Epidermal melanocyte (primary cell): Measurements from ENCODE around the gene MELTF.

ENCODE experiments used
- DNase-seq: peaks from one replicate; pipeline ENCODE4 v3.0.0; 2011; ENCODE audit warnings: low spot score; ENCODE audit not compliant: insufficient read length

Gene MELTF

DNA sequence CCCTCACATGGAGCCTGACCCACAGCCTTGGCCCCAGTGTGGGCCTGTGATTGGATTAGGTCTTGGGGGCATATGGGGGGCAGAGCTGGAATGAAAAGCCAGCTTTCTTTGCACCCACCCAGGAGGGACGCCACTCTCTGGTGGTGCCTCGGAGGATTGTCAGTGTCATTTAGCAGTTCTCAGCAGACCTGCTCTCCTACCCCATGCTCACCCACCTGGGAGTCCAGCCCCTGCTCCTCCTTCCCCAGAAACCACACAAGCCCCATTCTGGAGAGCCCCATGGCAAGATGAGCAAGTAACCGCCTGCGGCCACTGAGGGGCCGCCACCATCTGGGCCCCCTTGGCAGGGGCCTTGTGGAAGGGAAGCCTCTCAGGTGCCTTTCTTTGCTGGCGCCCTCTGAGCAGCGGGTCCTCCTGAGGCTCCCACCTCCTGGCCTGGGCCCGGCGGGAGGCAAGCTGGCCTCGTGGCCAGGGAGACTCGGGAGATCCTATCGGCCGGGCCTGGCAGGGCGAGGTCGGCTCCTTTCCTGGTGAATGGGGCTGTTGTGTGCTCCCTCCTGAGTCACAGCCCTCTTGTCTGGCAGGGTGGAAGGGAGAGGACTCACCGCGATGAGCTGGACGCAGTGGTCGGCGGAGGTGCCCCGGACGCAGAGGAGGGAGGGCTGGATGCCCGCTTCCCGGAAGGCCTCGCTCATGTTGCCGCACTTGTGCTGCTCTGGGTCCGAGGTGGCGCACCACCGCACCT is 2.3 kb downstream of the MELTF start:
- DNase-seq = no peak

DNA sequence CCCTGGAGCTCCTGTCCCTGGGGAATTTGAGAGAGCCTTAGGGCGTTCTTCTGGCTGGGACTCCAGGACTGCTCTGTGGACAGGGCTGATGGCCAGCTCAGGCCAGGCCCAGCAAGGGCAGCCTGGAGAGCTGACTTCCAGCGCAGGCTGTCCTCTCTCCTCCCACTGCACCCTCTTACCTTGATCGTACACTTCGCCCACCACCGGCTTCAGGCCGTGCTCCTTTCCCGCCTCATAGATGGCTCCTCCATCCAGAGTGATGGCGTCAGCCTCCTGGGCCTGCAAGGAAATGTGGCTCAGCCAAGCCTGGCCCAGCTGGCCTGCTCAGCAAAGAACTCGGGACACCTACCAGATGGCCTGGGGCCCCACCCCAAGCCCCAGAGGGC is 3.1 kb downstream of the MELTF start:
- no peak for DNase-seq

DNA sequence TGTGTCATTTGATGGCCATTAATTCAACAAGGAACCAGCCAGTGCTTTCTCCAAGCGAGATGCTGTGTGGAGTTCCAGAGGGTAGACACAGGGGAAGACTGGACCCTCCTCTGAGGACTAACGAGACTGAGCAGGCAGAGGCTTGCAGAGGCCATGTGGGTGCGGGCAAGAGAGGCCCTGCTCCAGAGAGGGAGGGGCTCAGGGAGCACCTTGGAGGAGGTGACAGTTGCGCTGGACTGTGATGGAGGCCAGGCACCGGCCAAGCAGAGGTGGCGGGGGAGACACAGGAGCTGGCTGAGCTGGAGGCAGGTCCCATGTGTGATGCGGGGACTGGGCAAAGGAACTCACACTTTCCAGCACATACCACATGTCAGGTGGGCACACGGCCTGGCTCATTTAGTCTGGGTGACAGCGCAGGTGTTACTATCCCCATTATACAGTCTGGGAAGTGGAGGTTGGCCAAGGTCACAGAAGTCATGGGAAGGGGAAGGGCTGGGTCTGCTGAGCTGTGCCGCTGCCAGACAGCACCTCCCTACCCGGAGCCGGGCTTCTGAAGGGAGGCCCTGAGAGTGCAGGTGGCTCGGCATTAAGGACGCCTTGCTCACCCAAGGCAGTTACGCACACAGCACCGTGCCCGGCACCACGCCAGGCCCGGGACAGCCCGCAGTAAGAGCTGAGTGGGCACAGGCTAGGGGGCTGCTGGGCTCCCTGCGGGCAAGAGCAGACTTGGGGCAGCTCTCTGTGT is 3.7 kb downstream of the MELTF start:
- no peak for DNase-seq

DNA sequence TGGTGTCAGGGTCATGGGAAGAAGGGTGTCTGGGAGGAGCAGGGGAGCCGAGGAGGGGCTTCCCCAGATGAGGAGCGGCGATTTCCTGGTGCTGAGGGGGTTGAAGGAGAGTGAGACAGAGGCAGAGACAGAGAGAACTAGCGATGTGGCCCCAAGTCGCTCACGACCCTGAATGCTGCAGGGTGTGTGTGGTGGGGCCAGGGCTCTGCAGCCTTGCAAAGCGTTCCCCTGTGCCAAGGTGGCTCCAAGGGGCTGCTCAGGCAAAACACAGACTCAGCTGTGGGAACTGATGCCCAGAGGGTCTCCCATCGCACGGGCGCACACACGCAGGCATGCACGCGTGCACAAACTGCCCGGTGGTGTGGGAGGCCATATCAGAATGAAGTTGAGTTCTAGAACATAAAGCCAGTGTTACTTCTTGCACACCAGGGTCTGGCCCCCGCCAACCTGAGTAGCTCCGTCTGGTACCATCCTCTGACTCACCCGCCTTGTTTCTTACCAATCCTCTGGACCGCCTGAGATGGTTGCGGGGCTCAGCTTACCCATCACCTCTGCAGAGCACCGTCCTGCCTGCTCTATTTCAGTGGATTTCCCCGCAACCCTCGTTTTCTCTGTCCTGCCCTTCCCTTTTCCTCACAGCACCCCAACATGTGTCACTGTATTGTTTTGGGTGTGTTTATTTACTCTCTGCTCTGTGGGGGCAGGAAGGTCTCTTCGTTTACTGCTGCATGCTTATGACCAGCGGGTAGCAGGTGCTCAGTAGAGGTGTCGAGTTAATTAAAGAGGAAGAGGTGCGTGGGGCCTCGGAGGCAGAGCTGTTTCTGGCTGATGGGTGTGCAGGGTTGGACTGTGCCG is 4.5 kb downstream of the MELTF start:
- DNase-seq = no peak

DNA sequence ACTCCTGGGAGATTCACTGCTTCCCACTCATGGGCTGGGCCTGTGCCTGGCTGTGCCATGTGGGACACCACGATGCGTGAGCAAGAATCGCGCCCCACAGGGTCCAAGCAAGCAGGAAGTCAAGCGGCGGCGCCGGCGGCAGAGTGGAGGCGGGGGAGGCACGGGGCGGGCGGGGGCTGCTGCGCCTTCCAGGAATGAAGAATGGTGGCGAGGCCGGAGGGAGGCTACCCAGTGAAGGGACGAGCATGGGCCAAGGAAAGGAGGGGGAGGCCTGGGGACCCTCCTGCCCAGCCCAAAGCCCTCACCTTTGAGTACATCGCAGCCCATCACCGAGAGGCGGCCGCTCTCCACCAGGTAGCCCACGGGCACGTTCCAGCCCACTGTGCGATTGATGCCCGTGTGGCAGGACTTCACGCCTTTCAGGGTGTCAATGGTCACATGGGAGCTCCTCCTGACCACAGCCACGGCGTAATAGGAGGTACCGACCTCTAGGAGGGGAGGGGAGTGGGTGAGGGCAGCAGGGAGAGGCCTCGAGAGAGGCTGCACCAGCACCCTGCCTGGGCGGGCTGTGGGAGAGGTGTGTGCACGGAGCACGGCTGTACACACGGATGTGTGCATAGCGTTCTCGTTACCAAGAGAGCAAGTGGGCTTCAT is 5.5 kb downstream of the MELTF start:
- no peak for DNase-seq

DNA sequence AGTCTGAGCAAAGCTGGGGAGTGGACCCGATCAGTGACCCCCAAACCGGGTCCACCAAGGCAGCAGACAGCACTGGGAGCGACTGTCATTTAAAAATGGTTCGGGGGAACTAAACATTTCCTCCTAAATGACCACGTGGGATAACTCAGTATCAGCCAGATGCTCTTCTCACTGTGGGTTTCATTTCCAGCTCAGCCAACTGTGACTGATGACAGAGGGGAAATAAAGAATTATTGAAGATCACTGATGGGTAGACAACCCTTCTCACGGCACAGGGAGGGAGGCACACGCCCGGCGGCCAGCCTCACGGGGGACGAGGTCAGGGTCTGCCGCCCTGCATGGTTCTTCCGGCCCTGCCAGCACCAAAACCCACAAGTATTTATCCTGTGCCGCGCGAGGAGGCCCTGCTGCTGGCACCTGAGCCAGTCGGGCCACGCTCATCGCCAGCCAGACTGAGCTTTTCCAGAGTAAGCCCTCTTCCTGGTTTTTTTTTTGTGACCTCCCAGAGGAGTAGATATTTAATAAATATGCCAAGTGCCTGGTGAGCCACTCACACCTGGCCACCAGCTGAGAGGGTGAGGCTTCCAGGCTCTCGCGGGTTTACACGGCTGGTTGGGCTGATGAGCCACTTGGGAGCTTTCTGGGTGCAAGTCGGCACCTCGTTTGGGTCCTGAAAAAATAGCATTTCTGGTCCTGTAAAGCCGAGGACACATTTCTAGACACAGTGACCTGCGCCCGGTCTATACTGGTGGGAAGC is 6.2 kb downstream of the MELTF start:
- no peak for DNase-seq

DNA sequence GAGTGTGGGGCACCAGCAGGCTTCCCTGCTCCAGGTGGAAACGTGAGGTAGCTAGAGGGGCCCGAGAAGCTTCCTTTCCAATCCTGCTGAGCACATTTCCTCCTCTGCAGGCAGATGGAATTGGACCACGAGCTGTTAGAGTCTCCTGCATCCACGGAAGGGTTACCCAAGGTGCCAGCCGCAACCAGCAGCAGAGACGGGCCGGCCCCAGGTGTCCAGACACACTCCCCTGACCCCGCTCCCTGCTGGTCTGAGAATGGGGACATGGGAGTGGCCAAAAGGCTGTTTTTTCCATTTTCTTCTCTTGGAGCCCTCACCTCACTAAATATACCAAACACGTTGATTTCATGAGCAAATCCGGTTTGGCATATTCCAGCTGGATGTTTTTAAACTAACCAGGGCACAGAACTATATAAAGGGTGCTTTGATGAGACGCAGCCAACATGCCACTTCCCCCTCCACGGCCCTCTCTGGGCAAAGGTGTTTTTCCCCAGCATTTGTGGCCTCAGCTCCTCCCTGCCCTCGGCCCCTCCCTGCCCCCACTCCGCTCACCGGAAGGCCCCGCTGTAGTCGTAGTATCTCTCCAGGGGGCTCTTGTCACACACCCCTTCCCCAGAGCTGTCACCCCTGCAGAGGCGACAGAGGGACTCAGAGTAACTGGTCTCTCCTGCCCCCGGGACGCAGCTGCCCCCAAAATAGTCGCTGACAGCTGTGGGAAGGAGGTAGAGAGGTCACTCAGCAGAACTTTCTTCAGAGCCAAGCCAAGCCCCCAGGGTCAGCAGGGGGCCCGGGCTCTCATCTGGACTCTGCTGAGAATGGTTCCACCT is 7.0 kb downstream of the MELTF start:
- no peak for DNase-seq

DNA sequence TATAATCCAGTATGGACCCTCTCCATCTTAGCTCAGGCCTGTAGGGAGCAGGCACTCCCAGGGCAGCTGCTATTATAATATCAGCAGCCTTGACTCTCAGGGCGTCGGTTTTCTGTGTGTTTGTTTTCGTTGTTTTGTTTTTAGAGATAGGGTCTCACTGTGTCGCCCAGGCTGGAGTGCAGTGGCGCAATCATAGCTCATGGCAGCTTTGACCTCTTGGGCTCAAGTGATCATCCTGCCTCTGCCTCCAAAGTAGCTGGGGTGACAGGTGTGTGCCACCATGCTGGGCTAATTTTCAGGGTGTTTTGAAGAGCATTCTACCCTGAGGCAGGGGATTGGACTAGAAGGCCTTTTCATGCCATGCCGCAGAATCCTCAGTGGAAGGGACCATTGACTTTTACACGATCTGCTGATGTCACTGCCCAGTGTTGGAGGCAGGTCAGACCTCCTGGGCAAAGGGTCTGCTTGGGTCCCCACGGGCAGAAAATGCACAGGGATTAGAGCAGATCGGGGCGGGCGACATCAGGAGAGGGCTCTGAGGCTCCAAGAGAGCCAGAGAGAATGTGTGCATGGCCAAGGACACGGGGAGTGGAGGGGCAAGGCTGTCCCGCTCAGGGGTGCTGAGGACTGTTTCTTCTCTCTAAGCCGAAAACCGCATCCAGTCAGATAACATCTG is 7.8 kb downstream of the MELTF start:
- DNase-seq = no peak

DNA sequence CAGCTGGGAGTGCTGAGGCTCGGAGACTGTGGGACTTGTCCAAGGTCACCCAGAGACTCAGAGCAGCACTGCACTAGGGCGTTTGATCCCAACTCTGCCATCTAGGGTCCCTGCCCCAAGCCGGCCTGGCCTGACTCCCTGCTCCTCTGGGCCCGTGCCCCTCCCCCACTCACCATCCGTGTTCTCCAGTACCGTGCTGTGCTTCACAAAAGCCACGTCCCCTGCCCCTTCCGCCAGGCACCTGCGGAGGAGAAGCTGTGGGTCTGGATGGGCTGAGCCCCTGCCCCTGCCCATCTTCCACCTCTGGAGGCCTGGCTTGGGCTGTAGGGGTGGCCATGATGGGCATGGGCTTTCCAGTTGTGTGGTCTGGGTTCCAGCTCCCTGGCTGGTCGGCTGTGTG is 8.4 kb downstream of the MELTF start:
- no peak for DNase-seq

DNA sequence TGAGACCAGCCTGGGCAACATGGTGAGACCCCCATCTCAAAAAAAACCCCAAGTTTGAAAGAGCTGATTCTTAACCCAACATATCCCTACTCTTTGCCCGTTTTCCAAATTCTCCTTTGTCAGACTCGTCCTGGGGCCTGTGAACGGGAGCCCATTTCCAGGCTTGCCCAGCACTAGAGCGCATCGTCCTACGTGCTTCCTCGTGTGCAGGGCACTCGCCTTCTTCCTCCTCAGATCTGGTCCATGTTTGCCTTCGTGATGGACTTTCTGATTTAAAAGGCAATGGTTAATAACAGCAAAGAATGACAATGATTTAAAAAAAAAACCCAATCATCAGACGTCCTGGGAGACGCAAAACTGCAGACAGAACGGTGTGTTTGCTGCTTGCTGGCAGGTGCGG is 10.1 kb downstream of the MELTF start:
- no peak for DNase-seq

DNA sequence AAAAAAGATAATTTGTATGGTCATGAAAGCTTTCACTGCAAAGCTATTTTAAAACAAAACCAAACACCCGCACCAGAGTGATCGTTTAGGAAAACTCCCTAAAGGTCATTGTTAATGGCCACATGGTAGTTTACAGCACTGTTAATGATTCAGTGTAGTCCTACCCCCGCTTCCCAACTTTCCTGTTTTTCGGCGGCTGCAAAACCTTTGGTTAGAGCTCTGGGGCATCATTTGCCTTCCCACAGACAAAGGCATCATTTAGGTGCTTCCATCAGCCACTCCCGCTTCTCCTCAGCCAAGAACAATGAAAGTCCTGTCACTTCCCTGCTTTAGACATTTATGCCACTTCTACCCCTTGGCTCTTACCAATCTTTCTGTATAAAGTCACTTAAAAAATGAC is 10.6 kb downstream of the MELTF start:
- peak; percentile 66 for DNase-seq

DNA sequence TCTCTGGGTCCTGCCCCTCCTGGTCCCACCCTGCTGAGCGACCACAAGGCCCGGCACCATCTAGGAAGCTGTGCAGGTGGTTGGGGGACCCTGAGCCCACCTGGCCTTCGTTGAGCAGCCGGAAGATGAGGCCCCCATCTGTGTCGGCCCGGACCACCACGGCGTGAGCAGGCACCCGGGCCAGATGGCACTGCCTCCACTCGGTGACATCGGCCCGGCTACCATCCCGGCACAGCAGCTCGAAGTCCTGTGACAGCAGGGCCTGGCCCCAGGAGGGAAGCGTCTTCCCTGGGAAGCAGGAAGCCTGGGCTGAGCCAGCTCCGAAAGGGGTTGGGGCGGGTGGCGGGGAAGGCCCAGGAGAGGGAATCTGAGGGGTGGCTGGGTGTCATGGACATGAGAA is 12.6 kb downstream of the MELTF start:
- DNase-seq = no peak

DNA sequence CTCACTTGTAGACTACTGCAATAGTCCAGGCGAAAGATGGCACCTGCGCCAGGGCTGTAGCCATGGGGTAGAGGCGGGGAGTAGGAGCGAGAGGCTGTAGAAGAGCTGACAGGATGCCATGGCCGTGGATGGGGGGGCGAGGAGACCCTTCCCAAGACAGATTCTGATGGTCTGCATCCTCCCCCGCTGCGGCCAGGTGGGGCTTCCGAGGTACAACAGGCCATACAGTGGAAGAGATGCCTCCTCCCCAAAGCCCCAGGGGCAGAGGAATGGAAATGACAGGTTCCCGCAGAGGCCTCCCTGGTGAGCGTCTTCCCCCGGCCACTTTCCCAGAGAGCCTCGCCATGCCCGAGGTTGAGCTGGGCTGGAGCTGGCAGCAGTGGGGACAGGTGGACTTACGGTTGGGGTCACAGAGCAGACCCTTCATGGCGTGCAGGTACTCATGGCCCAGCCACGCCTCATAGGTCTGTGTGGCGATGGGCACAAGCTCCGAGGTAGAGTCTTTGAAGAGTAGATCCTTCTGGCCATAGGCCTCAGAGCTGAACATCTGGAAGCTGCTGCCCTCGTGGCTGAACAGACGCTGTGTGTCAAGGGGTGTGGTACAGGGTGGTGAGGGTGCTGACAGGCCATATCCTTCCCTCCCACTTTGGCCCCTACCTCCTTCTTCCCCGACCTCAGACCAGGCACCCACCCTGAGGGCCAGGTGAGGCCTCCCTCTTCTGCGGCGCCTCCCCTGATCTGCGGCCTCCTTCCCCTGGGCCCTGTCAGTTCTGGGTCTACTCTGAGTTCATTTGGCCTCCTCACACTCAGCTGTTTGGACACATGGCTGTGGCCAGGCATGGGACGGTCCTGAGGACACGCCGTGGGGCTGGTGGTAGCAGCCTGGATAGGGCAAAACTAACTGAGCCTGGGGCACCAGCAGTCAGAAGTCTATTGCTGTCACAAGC is 13.6 kb downstream of the MELTF start:
- DNase-seq = no peak

DNA sequence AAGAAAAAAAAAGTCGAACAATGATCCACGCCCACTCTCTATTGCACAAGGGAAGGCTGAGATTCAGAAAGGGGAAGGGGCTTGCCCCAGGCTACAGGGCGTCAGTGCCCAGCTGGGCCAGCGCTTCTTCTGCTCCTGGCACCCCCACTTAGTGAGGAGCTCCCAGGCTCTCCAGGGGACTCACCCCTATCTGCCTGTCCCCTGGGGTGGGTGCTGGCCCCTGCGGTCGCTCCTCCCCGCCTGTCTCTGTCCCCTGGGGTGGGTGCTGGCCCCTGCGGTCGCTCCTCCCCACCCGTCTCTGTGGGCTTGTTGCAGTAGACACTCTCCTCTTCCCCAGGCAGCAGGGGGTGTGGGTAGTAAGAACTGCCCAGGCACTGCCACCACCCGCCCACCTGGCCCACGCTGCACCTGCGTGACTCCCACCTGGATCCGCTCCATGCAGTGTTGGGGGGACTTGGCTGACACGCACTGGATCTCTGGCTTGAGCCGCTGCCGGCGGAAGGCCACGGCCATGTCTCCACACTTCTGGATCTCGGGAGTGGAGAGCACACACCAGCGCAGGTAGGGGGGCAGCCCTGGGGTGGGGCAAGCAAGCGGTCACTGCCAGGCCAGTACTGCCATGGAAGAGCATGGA is 14.6 kb downstream of the MELTF start:
- DNase-seq = no peak

DNA sequence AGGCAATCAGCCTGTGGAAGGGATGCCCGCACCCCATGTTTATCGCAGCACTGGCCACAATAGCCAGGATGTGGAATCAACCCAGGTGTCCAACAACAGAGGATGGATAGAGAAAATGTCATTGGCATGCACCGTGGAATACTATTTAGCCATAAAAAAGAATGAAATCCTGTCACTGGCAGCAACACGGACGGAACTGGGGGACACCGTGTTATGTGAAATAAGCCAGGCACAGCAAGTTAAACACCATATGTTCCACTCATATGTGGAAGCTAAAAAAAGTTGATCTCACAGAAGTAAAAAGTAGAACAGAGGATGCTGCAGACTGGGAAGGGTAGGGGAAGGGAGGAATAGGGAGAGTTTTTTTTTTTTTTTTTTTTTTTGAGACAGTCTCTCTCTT is 15.6 kb downstream of the MELTF start:
- no peak for DNase-seq

DNA sequence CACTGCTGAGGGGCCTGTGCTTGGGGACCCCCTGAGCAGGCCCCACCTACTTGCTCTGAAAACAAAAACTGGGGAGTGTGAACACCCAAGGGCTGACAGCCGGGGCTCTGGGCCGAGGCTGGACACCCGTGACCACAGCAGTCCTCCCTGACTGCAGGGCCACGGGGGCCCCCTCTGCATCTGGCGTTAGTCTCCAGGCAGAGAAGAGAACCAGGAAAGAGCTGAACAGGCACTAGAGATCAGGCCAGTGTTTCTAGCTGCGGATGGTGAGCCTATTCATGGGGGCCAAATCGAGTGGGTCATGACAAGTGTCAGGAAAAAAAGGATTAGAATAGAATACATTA is 17.1 kb downstream of the MELTF start:
- DNase-seq = no peak

DNA sequence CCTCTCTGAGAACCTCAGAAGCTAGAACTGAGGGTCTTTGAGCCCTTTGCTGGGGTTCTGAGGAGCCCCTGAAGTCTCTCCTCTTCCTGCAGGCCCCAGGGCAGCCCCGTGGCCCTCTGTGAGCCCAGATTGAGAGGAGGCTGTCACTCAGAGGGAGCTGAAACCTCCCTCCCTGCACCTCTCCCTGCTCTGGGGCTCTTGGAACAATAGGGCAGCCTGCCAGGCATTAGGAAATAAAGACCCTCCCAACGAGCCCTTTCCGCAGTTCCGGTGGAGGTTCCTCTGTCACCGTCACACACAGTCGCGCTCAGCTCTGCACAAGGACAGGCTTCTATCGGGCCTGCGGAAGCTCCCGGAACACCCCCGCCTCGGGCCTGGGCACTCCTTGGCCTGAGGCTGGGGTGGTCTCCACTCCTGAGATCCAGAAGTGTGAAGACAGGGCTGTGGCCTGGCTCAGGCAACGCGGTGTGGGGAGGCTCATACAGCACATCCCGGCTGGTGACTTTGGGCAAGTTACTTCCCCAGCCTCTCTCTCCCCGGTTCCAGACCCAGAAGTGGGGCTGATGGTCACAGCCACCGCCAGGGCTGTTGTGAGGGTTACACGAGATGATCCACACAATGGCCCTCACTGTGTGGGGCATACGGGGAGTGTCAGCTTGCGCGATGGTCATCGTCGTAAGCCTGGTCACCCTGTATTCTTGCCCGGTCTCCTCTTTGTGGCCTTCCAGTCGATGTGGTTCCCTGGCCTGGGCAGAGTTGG is 17.7 kb downstream of the MELTF start:
- no peak for DNase-seq
